PC-9 (cell line): ENCODE results near the gene ETV4.

Source experiments
- EZH2 ChIP-seq: fragments of 200-600 bp; sonication (generic); IDR thresholded peaks from 2 replicates; pipeline ENCODE4 v1.8.0; 2017; ENCODE audit warnings: antibody characterized with exemption, low read depth
- TF ChIP-seq, protein P1 (sequence below): fragments of 200-600 bp; sonication (generic); conservative IDR thresholded peaks from 2 replicates; pipeline ENCODE4 v1.6.1; 2017; ENCODE audit warnings: mixed run types, antibody characterized with exemption, mild to moderate bottlenecking, moderate library complexity

DNA sequence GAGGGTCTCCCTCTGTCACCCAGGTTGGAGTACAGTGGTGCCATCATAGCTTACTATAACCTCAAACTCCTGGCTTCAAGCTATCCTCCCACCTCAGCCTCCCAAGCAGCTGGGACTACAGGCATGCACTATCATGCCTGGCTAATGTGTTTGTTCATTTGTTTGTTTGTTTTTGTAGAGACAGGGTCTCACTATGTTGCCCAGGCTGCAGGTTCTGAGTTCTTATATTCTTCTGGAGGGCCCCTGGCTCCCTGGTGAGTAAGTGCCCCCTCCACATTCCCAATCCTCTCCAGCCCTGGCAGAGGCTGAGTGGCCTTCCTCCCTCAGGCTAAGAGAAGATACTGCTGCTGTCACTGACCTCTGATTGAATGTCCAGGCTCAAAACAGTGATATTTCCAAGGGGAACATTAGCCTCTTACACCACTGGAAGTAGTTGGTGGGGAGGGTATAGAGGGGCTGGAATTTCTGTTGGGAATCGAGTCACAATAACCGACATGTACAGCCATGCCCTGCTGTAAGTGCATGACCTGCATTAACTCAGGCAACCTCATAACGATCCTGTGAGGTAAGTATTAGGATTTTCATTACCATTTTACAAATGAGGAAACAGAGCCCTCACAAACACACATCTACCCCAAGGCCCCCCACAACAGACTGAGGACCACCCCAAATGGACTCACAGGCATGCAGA is 2.7 kb upstream of the ETV4 start:
- TF ChIP-seq, protein P1, sequence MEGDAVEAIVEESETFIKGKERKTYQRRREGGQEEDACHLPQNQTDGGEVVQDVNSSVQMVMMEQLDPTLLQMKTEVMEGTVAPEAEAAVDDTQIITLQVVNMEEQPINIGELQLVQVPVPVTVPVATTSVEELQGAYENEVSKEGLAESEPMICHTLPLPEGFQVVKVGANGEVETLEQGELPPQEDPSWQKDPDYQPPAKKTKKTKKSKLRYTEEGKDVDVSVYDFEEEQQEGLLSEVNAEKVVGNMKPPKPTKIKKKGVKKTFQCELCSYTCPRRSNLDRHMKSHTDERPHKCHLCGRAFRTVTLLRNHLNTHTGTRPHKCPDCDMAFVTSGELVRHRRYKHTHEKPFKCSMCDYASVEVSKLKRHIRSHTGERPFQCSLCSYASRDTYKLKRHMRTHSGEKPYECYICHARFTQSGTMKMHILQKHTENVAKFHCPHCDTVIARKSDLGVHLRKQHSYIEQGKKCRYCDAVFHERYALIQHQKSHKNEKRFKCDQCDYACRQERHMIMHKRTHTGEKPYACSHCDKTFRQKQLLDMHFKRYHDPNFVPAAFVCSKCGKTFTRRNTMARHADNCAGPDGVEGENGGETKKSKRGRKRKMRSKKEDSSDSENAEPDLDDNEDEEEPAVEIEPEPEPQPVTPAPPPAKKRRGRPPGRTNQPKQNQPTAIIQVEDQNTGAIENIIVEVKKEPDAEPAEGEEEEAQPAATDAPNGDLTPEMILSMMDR, result no peak
- TF ChIP-seq EZH2, result no peak
